Calu3 (cell line): ENCODE measurements around the gene ANKRD33B. TPM values are rescaled to one million over a fixed set of nuclear protein-coding genes. Genes with fewer than 3 reads are reported as not detected.

Source experiments
- BruUV-seq: library from RNA; stranded (reverse); fragments of 400-500 nt; replicated peaks from 2 replicates; lab custom pipeline; 2021; lab: Mats Ljungman, UMichigan
- CTCF ChIA-PET: fragments of 300-600 bp; sonication (Branson Sonifier 250); formaldehyde crosslinking; loops from one replicate; lab custom pipeline; 2022; ENCODE audit warnings: antibody characterized with exemption; lab: Charles Lee
- DNase-seq: peaks from one replicate; pipeline ENCODE4 v3.0.0; 2022
- H3K27ac Mint-ChIP-seq: one replicate; pipeline ENCODE4 v1.8.0; 2022; ENCODE audit warnings: mixed read lengths; ENCODE audit not compliant: unreplicated experiment
- H3K27me3 Mint-ChIP-seq: one replicate; pipeline ENCODE4 v1.8.0; 2022; ENCODE audit warnings: mixed read lengths; ENCODE audit not compliant: unreplicated experiment
- H3K36me3 Mint-ChIP-seq: one replicate; pipeline ENCODE4 v1.8.0; 2022; ENCODE audit warnings: mild to moderate bottlenecking, moderate library complexity, mixed read lengths; ENCODE audit not compliant: insufficient read depth, unreplicated experiment
- H3K4me1 Mint-ChIP-seq: one replicate; pipeline ENCODE4 v1.8.0; 2022; ENCODE audit warnings: mild to moderate bottlenecking, low read depth, mixed read lengths; ENCODE audit not compliant: unreplicated experiment
- H3K4me3 Mint-ChIP-seq: one replicate; pipeline ENCODE4 v1.8.0; 2022; ENCODE audit warnings: mild to moderate bottlenecking, low read depth, moderate library complexity, mixed read lengths; ENCODE audit not compliant: unreplicated experiment
- H3K9me3 Mint-ChIP-seq: one replicate; pipeline ENCODE4 v1.8.0; 2022; ENCODE audit warnings: low read depth, mixed read lengths; ENCODE audit not compliant: unreplicated experiment
- intact Hi-C: fragments of 100-400 bp; cut with micrococcal nuclease; formaldehyde crosslinking; loops from one replicate; pipeline ENCODE4 v1.10.0; 2022; ENCODE audit not compliant: unreplicated experiment
- total RNA-seq: library from RNA; stranded (reverse); gene quantifications from 2 replicates; pipeline ENCODE4 v1.2.3, GENCODE V29; 2022
- TF ChIP-seq, protein P1 (sequence below): fragments of 200-600 bp; IDR thresholded peaks from one replicate; pipeline ENCODE4 v1.8.0; 2022; ENCODE audit warnings: antibody characterized with exemption; ENCODE audit not compliant: unreplicated experiment

Gene ANKRD33B
- total RNA-seq, 1 experiment from 2014 or later, result 3.6 TPM

DNA sequence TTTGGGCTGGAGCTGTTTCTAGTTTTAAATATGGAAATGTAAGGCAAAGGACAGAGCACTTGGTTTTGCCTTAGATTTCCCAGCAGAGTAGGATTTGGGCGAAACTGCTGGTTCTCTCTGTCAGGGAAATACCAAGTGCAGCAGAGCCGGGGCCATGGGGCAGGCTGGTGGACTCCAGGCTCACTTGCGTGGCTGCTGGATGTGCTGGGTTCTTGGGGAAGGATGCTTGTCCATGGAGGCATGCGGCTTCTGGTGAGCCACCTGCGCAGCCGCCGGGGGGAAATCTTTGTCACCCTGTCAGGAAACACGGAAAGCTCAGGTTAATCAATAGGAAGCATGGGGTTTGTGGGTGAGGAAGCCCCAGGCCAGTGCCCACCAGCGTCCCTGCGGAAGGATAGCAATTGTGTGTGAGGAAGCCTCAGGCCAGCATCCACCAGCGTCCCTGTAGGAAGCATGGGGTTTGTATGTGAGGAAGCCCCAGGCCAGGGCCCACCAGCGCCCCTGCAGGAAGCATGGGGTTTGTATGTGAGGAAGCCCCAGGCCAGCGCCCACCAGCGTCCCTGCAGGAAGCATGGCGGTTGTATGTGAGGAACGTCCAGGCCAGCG lies 117.1 kb downstream of the ANKRD33B start:
- DNase-seq, result no peak
- Mint-ChIP-seq H3K9me3 (no peaks in the 10 kb centered on the region), H3K27ac (no peak overlapping the region), H3K27me3 (peaks cover 2% of the 10 kb centered on the region), H3K4me1 (no peaks in the 10 kb centered on the region), H3K36me3 (peaks cover 12% of the 10 kb centered on the region), H3K4me3 (no peak overlapping the region)
- intact Hi-C loops, result loop anchor here (5.0 kb wide), 1 partner anchor 229 kb away; no protein-coding TSS in a partner anchor
- CTCF ChIA-PET, result no interaction called here
- no TSS peak for BruUV-seq
- TF ChIP-seq, protein P1, sequence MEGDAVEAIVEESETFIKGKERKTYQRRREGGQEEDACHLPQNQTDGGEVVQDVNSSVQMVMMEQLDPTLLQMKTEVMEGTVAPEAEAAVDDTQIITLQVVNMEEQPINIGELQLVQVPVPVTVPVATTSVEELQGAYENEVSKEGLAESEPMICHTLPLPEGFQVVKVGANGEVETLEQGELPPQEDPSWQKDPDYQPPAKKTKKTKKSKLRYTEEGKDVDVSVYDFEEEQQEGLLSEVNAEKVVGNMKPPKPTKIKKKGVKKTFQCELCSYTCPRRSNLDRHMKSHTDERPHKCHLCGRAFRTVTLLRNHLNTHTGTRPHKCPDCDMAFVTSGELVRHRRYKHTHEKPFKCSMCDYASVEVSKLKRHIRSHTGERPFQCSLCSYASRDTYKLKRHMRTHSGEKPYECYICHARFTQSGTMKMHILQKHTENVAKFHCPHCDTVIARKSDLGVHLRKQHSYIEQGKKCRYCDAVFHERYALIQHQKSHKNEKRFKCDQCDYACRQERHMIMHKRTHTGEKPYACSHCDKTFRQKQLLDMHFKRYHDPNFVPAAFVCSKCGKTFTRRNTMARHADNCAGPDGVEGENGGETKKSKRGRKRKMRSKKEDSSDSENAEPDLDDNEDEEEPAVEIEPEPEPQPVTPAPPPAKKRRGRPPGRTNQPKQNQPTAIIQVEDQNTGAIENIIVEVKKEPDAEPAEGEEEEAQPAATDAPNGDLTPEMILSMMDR, result no peak

DNA sequence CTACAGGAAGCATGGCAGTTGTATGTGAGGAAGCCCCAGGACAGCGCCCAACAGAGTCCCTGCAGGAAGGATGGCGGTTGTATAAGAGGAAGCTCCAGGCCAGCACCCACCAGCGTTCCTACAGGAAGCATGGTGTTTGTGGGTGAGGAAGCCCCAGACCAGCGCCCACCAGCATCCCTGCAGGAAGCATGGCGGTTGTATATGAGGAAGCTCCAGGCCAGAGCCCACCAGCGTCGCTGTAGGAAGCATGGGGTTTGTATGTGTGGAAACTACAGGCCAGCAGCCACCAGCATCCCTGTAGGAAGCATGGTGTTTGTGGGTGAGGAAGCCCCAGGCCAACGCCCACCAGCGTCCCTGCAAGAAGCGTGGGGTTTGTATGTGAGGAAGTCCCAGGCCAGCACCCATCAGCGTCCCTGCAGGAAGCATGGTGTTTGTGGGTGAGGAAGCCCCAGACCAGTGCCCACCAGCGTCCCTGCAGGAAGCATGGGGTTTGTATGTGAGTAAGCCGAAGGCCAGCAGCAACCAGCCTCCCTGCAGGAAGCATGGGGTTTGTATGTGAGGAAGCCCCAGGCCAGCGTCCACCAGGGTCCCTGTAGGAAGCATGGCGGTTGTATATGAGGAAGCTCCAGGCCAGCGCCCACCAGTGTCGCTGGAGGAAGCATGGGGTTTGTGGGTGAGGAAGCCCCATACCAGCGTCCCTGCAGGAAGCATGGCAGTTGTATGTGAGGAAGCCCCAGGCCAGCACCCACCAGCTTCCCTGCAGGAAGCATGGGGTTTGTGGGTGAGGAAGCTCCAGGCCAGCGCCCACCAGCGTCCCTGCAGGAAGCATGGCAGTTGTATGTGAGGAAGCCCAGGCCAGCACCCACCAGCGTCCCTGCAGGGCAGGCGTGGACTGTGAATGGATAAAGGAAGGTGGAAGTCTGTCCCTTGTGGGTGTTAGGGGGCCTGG lies 118.1 kb downstream of the ANKRD33B start:
- Mint-ChIP-seq H3K9me3 (no peaks in the 10 kb centered on the region), H3K4me1 (no peaks in the 10 kb centered on the region), H3K27me3 (no peaks in the 10 kb centered on the region), H3K27ac (no peak overlapping the region), H3K4me3 (no peak overlapping the region), H3K36me3 (peaks cover 3% of the 10 kb centered on the region)
- no peak for DNase-seq
- TF ChIP-seq, protein P1, result no peak
- intact Hi-C loops, result loop anchor here (5.0 kb wide), 1 partner anchor 230 kb away; no protein-coding TSS in a partner anchor
- no TSS peak for BruUV-seq
- CTCF ChIA-PET, result no interaction called here

DNA sequence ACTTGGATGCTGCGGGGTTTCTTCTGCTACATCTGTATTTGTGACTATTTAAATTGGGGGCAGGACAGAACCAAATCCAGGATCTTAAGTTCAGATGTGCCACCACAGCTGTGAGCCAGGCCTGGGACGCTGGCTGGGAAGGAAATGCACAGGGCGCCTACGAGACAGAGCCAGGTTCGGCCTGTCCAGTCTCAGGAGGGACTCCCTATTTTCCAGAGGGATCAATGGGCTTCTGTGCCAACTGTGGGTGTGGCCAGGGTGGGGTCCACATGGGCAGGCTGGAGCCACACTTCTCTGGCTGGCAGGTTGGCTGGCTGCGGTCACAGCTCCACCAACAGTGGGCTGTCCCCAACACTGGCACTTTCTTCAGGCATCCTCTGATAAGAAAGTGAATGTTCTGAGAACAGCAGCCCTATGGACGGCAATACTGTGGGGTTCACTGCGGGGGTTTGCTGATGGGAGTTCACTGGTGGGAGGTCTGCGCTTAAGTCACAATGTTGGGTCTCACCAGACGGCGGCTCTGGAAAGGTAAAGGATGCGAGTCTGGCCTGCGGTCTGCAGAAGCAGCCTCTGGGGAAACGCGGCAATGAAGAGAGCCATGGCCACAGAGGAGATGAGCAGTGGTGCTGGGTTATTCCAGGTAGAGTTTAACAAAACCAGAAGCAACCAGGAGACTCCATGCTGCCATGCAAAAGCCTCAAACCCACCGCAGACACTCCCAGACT lies 119.1 kb downstream of the ANKRD33B start:
- intact Hi-C loops, result loop anchor here (5.0 kb wide), 1 partner anchor 231 kb away; no protein-coding TSS in a partner anchor
- TF ChIP-seq, protein P1, result no peak
- no peaks in the 10 kb centered on the region for H3K27me3 Mint-ChIP-seq
- H3K4me1 Mint-ChIP-seq, result no peaks in the 10 kb centered on the region
- CTCF ChIA-PET, result no interaction called here
- no peak overlapping the region for H3K27ac Mint-ChIP-seq
- no peak for DNase-seq
- peaks cover 2% of the 10 kb centered on the region for H3K9me3 Mint-ChIP-seq
- H3K4me3 Mint-ChIP-seq, result no peak overlapping the region
- BruUV-seq, result no TSS peak
- no peaks in the 10 kb centered on the region for H3K36me3 Mint-ChIP-seq
